SU-DHL-6 (cell line): ENCODE data around the gene TTC23.

ENCODE experiments used
- H2AFZ ChIP-seq: fragments of 200-600 bp; sonication (generic); 2 replicates; pipeline ENCODE4 v1.6.1; 2014; ENCODE audit warnings: low read depth, mild to moderate bottlenecking, moderate library complexity, mixed read lengths, antibody characterized with exemption, low read length; ENCODE audit not compliant: severe bottlenecking
- H3F3A ChIP-seq: fragments of 200-600 bp; shearing (Covaris generic); 2 replicates; pipeline ENCODE4 v1.6.0; 2016; ENCODE audit warnings: antibody characterized with exemption, mild to moderate bottlenecking; ENCODE audit not compliant: insufficient read depth
- H3K27ac ChIP-seq: fragments of 200-600 bp; sonication (generic); 2 replicates; pipeline ENCODE4 v1.5.1; 2016; ENCODE audit warnings: low read depth, mild to moderate bottlenecking, low read length, moderate library complexity, mixed read lengths
- H3K27me3 ChIP-seq: fragments of 200-600 bp; sonication (generic), shearing (Covaris generic); 2 replicates; pipeline ENCODE4 v1.6.0; 2014; ENCODE audit warnings: mild to moderate bottlenecking, low read length
- H3K36me3 ChIP-seq: fragments of 200-600 bp; sonication (generic); 2 replicates; pipeline ENCODE4 v1.6.1; 2014; ENCODE audit warnings: mild to moderate bottlenecking, low read length, mixed read lengths
- H3K4me2 ChIP-seq: fragments of 300-600, 200-600 bp; shearing (Covaris generic), sonication (generic); 2 replicates; pipeline ENCODE4 v1.6.0; 2014; ENCODE audit warnings: low read length, low read depth, mild to moderate bottlenecking; ENCODE audit not compliant: poor library complexity, severe bottlenecking
- H3K4me3 ChIP-seq: fragments of 200-600 bp; sonication (generic); 2 replicates; pipeline ENCODE4 v1.5.1; 2014; ENCODE audit warnings: antibody characterized with exemption, low read length, mild to moderate bottlenecking, mixed read lengths; ENCODE audit not compliant: insufficient read depth, poor library complexity, severe bottlenecking
- H3K79me2 ChIP-seq: fragments of 200-600 bp; sonication (generic); 2 replicates; pipeline ENCODE4 v1.6.1; 2014; ENCODE audit warnings: mild to moderate bottlenecking, low read length, moderate library complexity; ENCODE audit not compliant: insufficient read depth
- H3K9ac ChIP-seq: fragments of 200-600 bp; sonication (generic); 2 replicates; pipeline ENCODE4 v1.7.0; 2014; ENCODE audit warnings: mild to moderate bottlenecking, low read length
- H3K9me2 ChIP-seq: fragments of 200-600 bp; sonication (generic); replicated peaks from 2 replicates; pipeline ENCODE4 v1.6.1; 2014; ENCODE audit warnings: low read length; ENCODE audit not compliant: insufficient read depth
- H3K9me3 ChIP-seq: fragments of 200-600 bp; sonication (generic); 2 replicates; pipeline ENCODE4 v1.6.1; 2014; ENCODE audit warnings: low read length, mixed read lengths; ENCODE audit not compliant: insufficient read depth
- H4K20me1 ChIP-seq: fragments of 200-600 bp; sonication (generic); 2 replicates; pipeline ENCODE4 v1.6.1; 2014; ENCODE audit warnings: low read depth, mild to moderate bottlenecking, antibody characterized with exemption, low read length, moderate library complexity, mixed read lengths
- CTCF ChIP-seq: fragments of 200-600 bp; sonication (generic); IDR thresholded peaks from one replicate; pipeline ENCODE4 v1.5.1; 2017; ENCODE audit warnings: antibody characterized with exemption, mild to moderate bottlenecking, low read length, moderate library complexity; ENCODE audit not compliant: insufficient read depth, poor library complexity, severe bottlenecking
- EZH2phosphoT487 ChIP-seq: fragments of 200-600 bp; sonication (generic), shearing (Covaris generic); conservative IDR thresholded peaks from 2 replicates; pipeline ENCODE4 v1.6.1; 2018; ENCODE audit warnings: mild to moderate bottlenecking, antibody characterized with exemption, low read length, moderate library complexity, mixed read lengths

TTC23 gene

GRCh38 chr15:99165020-99165790 lies 84.2 kb downstream of the TTC23 start:
- Histone ChIP-seq H3K79me2 (no peaks in the 10 kb centered on the region), H3K4me3 (no peak overlapping the region), H2AFZ (no peak overlapping the region), H3K9ac (no peak overlapping the region), H3K36me3 (no peaks in the 10 kb centered on the region), H3K4me2 (no peak overlapping the region), H3K27me3 (no peaks in the 10 kb centered on the region), H3K9me2 (no peaks in the 10 kb centered on the region), H3K27ac (no peak overlapping the region), H3K9me3 (no peaks in the 10 kb centered on the region), H4K20me1 (no peaks in the 10 kb centered on the region), H3F3A (no peaks in the 10 kb centered on the region)
- TF ChIP-seq CTCF (no peak), EZH2phosphoT487 (no peak)

GRCh38 chr15:99164119-99164518 lies 85.3 kb downstream of the TTC23 start:
- H4K20me1 ChIP-seq: no peaks in the 10 kb centered on the region
- no peak overlapping the region for H3K4me2 ChIP-seq
- no peak overlapping the region for H2AFZ ChIP-seq
- TF ChIP-seq EZH2phosphoT487: no peak
- H3K27me3 ChIP-seq: no peaks in the 10 kb centered on the region
- no peak overlapping the region for H3K4me3 ChIP-seq
- H3K79me2 ChIP-seq: no peaks in the 10 kb centered on the region
- no peaks in the 10 kb centered on the region for H3F3A ChIP-seq
- no peaks in the 10 kb centered on the region for H3K9me3 ChIP-seq
- no peaks in the 10 kb centered on the region for H3K36me3 ChIP-seq
- no peak overlapping the region for H3K9ac ChIP-seq
- no peak overlapping the region for H3K27ac ChIP-seq
- H3K9me2 ChIP-seq: no peaks in the 10 kb centered on the region

GRCh38 chr15:99163271-99164062 lies 85.9 kb downstream of the TTC23 start:
- no peak for TF ChIP-seq EZH2phosphoT487
- TF ChIP-seq CTCF: no peak
- H3K9ac ChIP-seq: no peak overlapping the region
- no peaks in the 10 kb centered on the region for H3K36me3 ChIP-seq
- no peak overlapping the region for H3K4me2 ChIP-seq
- no peaks in the 10 kb centered on the region for H3K9me2 ChIP-seq
- H4K20me1 ChIP-seq: no peaks in the 10 kb centered on the region
- H3K27ac ChIP-seq: no peak overlapping the region
- H3K4me3 ChIP-seq: no peak overlapping the region
- H3K27me3 ChIP-seq: no peaks in the 10 kb centered on the region
- H2AFZ ChIP-seq: no peak overlapping the region
- no peaks in the 10 kb centered on the region for H3K9me3 ChIP-seq
- no peaks in the 10 kb centered on the region for H3F3A ChIP-seq
- no peaks in the 10 kb centered on the region for H3K79me2 ChIP-seq
